Cardiac muscle cell (in vitro differentiated cells and primary cell): ENCODE results near the gene NSUN3. TPM values are rescaled to one million over a fixed set of nuclear protein-coding genes. Genes with fewer than 3 reads are reported as not detected.
A peak's percentile ranks its signal among the peaks of the same experiment; 100 is the strongest.

Experiments
- DNase-seq, 2 donors: peaks; one replicate each; pipeline versions ENCODE4 v3.0.0 to v3.0.0-alpha.2; 2010 to 2017; ENCODE audit warnings: low read depth in 1 of 2, low spot score in 1 of 2
- H3K27ac ChIP-seq: fragments of 200-600 bp; sonication (generic); 2 replicates; pipeline ENCODE4 v1.5.1; 2016
- H3K27me3 ChIP-seq: fragments of 200-600 bp; sonication (generic); 2 replicates; pipeline ENCODE4 v1.6.0; 2016; ENCODE audit warnings: control low read depth
- H3K36me3 ChIP-seq: fragments of 200-600 bp; sonication (generic); 2 replicates; pipeline ENCODE4 v1.5.1; 2016; ENCODE audit warnings: control low read depth
- H3K4me1 ChIP-seq: fragments of 200-600 bp; sonication (generic); 2 replicates; pipeline ENCODE4 v1.8.1; 2017; ENCODE audit warnings: low read depth, mild to moderate bottlenecking, mixed run types
- H3K4me3 ChIP-seq: fragments of 200-600 bp; sonication (generic); 2 replicates; pipeline ENCODE4 v1.5.1; 2016; ENCODE audit warnings: mild to moderate bottlenecking
- H3K9me3 ChIP-seq: fragments of 200-600 bp; sonication (generic); 2 replicates; pipeline ENCODE4 v1.5.1; 2017; ENCODE audit warnings: low read depth, mild to moderate bottlenecking, control low read depth
- polyA plus RNA-seq: library from polyadenylated mRNA; unstranded; fragments of >200 nt; fragmentation: Nextera tagmentation; extraction: Ambion mirVana; gene quantifications from 2 replicates; pipeline ENCODE4 v1.2.1, GENCODE V29; 2016
- total RNA-seq: library from RNA; depleted of rRNA; stranded (reverse); fragments of >200 nt; gene quantifications from 2 replicates; pipeline ENCODE4 v1.2.3, GENCODE V29; 2016
- TF ChIP-seq, protein P1 (sequence below): IDR thresholded peaks from 2 replicates; pipeline ENCODE4 v1.5.1; 2012; ENCODE audit warnings: low read depth, mild to moderate bottlenecking, low read length

The NSUN3 gene
- total and polyA plus RNA-seq, 2 experiments from 2014 or later = 7.3 to 9.1 TPM

- H3K9me3 ChIP-seq = no peaks in the 10 kb centered on the region
- peak in 1 of 2 donors; percentile 59 for DNase-seq
- H3K4me1 ChIP-seq = no peaks in the 10 kb centered on the region
- no peak overlapping the region for H3K27ac ChIP-seq
- no peak overlapping the region for H3K4me3 ChIP-seq
- no peaks in the 10 kb centered on the region for H3K36me3 ChIP-seq
- no peaks in the 10 kb centered on the region for H3K27me3 ChIP-seq
- TF ChIP-seq, protein P1, sequence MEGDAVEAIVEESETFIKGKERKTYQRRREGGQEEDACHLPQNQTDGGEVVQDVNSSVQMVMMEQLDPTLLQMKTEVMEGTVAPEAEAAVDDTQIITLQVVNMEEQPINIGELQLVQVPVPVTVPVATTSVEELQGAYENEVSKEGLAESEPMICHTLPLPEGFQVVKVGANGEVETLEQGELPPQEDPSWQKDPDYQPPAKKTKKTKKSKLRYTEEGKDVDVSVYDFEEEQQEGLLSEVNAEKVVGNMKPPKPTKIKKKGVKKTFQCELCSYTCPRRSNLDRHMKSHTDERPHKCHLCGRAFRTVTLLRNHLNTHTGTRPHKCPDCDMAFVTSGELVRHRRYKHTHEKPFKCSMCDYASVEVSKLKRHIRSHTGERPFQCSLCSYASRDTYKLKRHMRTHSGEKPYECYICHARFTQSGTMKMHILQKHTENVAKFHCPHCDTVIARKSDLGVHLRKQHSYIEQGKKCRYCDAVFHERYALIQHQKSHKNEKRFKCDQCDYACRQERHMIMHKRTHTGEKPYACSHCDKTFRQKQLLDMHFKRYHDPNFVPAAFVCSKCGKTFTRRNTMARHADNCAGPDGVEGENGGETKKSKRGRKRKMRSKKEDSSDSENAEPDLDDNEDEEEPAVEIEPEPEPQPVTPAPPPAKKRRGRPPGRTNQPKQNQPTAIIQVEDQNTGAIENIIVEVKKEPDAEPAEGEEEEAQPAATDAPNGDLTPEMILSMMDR = peak; percentile 44
Observed at GRCh38 chr3:94115482-94115881, 52.6 kb downstream of the NSUN3 start.

- no peak for DNase-seq
- Histone ChIP-seq H3K4me3 (no peak overlapping the region), H3K27ac (no peak overlapping the region), H3K27me3 (no peaks in the 10 kb centered on the region), H3K36me3 (no peaks in the 10 kb centered on the region), H3K9me3 (no peaks in the 10 kb centered on the region), H3K4me1 (no peaks in the 10 kb centered on the region)
- TF ChIP-seq, protein P1 = no peak
Observed at GRCh38 chr3:94117729-94118128, 54.9 kb downstream of the NSUN3 start.

DNA sequence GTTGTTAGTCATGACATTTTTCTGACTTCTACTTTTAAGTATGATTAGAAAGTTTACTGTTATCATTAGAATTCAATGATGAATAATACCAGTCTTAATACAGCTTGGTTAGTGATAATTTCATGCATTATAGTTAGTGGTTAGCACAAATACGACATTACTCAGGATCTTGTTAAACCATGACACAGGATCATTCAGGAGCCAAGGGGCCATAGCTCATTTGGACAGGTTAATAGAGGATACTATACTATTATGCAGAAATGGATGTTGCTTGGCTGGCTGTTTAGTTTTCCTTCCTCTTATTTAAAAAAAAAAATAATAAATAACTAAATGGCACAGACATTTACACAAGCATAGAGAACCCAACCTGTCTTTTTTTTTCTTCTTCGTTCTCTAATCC, 55.5 kb downstream of the NSUN3 start:
- Histone ChIP-seq H3K4me3 (no peak overlapping the region), H3K4me1 (no peaks in the 10 kb centered on the region), H3K27me3 (no peaks in the 10 kb centered on the region), H3K9me3 (no peaks in the 10 kb centered on the region), H3K27ac (no peak overlapping the region), H3K36me3 (no peaks in the 10 kb centered on the region)
- TF ChIP-seq, protein P1 = no peak
- DNase-seq = no peak

DNA sequence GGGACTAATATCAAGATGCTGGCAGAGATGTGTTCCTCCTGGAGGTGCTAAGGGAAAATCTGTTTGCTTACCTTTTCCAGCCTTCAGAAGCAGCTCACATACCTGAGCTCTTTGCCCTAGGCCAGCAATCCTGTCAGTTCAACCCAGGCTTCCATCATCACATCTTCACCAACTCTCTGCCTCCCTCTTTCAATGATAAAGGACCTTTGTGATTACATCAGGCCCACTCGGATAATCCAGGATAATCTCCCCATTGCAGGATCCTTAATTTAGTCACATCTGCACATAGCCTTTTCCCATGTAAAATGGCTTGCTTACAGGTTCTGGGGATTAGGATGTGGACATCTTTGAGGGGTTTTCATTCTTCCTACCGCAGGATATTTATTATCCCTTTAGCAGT, 58.3 kb downstream of the NSUN3 start:
- DNase-seq = no peak
- TF ChIP-seq, protein P1 = no peak

DNA sequence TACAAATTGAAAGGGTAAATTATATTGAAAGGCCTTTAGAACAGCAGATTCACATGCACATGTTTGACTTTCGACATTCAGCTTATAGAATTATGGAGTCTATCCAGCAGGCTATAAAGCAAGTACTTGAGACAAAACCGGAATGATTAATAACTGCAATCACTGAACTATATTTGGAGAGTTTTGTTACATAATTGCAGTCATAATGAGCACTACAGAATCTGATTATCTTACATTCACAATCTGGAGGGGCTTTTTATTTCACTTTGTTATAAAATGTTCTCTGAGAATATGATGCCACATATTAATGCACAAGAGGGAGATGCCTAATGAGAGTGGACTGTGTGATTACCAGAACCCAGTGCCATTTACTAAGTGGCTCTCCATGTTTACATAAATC, 64.3 kb downstream of the NSUN3 start:
- H3K9me3 ChIP-seq = no peaks in the 10 kb centered on the region
- TF ChIP-seq, protein P1 = no peak
- no peak overlapping the region for H3K4me3 ChIP-seq
- H3K4me1 ChIP-seq = no peaks in the 10 kb centered on the region
- peaks cover 3% of the 10 kb centered on the region for H3K36me3 ChIP-seq
- DNase-seq = no peak
- H3K27ac ChIP-seq = no peak overlapping the region
- no peaks in the 10 kb centered on the region for H3K27me3 ChIP-seq

More for the DNA sequence above, 58.3 kb downstream of the NSUN3 start:
- no peaks in the 10 kb centered on the region for H3K27me3 ChIP-seq
- no peaks in the 10 kb centered on the region for H3K9me3 ChIP-seq
- no peak overlapping the region for H3K27ac ChIP-seq
- H3K4me1 ChIP-seq = no peaks in the 10 kb centered on the region
- H3K4me3 ChIP-seq = no peak overlapping the region
- H3K36me3 ChIP-seq = no peaks in the 10 kb centered on the region

DNA sequence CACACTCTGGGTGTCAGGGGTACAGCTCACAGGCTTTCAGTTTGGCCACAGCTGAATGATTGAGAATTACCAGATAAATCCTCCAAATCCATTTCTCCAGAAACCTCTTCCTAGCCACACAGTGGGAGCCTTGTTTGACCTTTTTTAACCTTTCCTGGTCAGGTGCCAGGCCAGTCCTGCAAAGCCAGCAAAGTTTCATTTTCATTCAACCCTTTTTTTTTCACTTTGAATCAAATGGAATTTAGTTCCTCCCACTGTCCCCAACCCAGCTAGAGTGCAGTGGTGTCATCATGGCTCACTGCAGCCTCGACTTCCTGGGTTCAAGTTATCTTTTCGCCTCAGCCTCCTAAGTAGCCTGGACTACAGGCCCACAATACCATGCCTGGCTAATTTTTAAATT, 67.8 kb downstream of the NSUN3 start:
- H3K36me3 ChIP-seq = peaks cover 3% of the 10 kb centered on the region
- TF ChIP-seq, protein P1 = no peak
- no peaks in the 10 kb centered on the region for H3K4me1 ChIP-seq
- no peaks in the 10 kb centered on the region for H3K27me3 ChIP-seq
- no peak overlapping the region for H3K4me3 ChIP-seq
- no peak for DNase-seq
- no peak overlapping the region for H3K27ac ChIP-seq
- no peaks in the 10 kb centered on the region for H3K9me3 ChIP-seq
